HepG2 (cell line): ENCODE results near the gene TACC3. TPM values are rescaled to one million over a fixed set of nuclear protein-coding genes. Genes with fewer than 3 reads are reported as not detected.

ENCODE experiments used
- ATAC-seq: fragments of 200-7000 bp; cut with Tn5 transposase; 3 replicates; pipeline ENCODE4 v1.9.1; 2020; ENCODE audit warnings: mild to moderate bottlenecking, moderate library complexity
- BruUV-seq: library from RNA; stranded (reverse); fragments of 400-500 nt; replicated peaks from 2 replicates; lab custom pipeline; 2021; lab: Mats Ljungman, UMichigan
- CTCF ChIA-PET: fragments of 300-600 bp; formaldehyde crosslinking; extraction: SDS; loops from one replicate; lab custom pipeline; 2021; ENCODE audit warnings: low total read pairs, inconsistent platforms, low intra/inter-chr PET ratio; lab: Yijun Ruan, JAX
- POLR2A ChIA-PET: fragments of 350-600 bp; sonication (Branson Sonifier 250); formaldehyde crosslinking; loops from one replicate; lab custom pipeline; 2020; ENCODE audit warnings: antibody characterized with exemption, inconsistent platforms; lab: Yijun Ruan, JAX
- DNase-seq: peaks from one replicate; pipeline ENCODE4 v3.0.0-alpha.2; 2015; ENCODE audit warnings: low spot score
- FAIRE-seq: peaks from 3 replicates; lab custom pipeline; 2011; peaks lifted over from hg19 to GRCh38; lab: Jason Lieb, UNC
- H2AFZ ChIP-seq: one replicate; pipeline ENCODE4 v1.6.1; 2011; ENCODE audit warnings: low read length, inconsistent platforms
- H3K27ac ChIP-seq: fragments of 300-600 bp; 3 replicates; pipeline ENCODE4 v1.8.0; 2011; ENCODE audit warnings: mixed run types, mild to moderate bottlenecking, mixed read lengths, low read length, inconsistent platforms; ENCODE audit not compliant: insufficient read depth; ENCODE audit errors: extremely low read length
- H3K27me3 ChIP-seq, 2 experiments: fragments of 200-600 bp in 1 of 2; 2 replicates in 1 of 2; 3 replicates in 1 of 2; pipeline versions ENCODE4 v1.6.0 to v1.8.0; 2011; ENCODE audit warnings: low read length in 2 of 2, mild to moderate bottlenecking in 2 of 2, moderate library complexity in 2 of 2, inconsistent platforms in 1 of 2; ENCODE audit not compliant: insufficient read depth in 2 of 2, control insufficient read depth in 1 of 2
- H3K36me3 ChIP-seq, 2 experiments: fragments of 200-600 bp in 1 of 2; replicated peaks in 1 of 2; 2 replicates in 1 of 2; 3 replicates in 1 of 2; pipeline versions ENCODE4 v1.5.1 to v1.8.0; 2011; ENCODE audit warnings: low read length in 2 of 2, inconsistent platforms in 1 of 2; ENCODE audit not compliant: insufficient read depth in 2 of 2, control insufficient read depth in 1 of 2
- H3K4me1 ChIP-seq: 2 replicates; pipeline ENCODE4 v1.5.1; 2012; ENCODE audit warnings: low read length, inconsistent platforms; ENCODE audit not compliant: insufficient read depth
- H3K4me2 ChIP-seq: 2 replicates; pipeline ENCODE4 v1.6.0; 2011; ENCODE audit warnings: low read depth, low read length, inconsistent platforms
- H3K4me3 ChIP-seq, 3 experiments: fragments of 200-600 bp in 1 of 3; sonication (generic), shearing (Covaris generic) in 1 of 3; replicated peaks in 1 of 3; 2 replicates each; pipeline ENCODE4 v1.5.1; 2011 to 2016; ENCODE audit warnings: low read length in 3 of 3, inconsistent platforms in 2 of 3, low read depth in 2 of 3, mild to moderate bottlenecking in 2 of 3, control low read depth in 1 of 3, mixed read lengths in 1 of 3; ENCODE audit not compliant: insufficient read depth in 1 of 3
- H3K79me2 ChIP-seq: one replicate; pipeline ENCODE4 v1.6.1; 2011; ENCODE audit warnings: low read length, inconsistent platforms; ENCODE audit not compliant: insufficient read depth
- H3K9ac ChIP-seq: 2 replicates; pipeline ENCODE4 v1.6.0; 2011; ENCODE audit warnings: mild to moderate bottlenecking, low read depth, low read length, inconsistent platforms; ENCODE audit not compliant: insufficient read depth
- H3K9me3 ChIP-seq: 2 replicates; pipeline ENCODE4 v1.5.1; 2012; ENCODE audit warnings: mild to moderate bottlenecking, low read length
- H4K20me1 ChIP-seq: 2 replicates; pipeline ENCODE4 v1.6.0; 2011; ENCODE audit warnings: inconsistent platforms, mild to moderate bottlenecking, low read length, moderate library complexity; ENCODE audit not compliant: insufficient read depth
- AGO1 ChIP-seq: fragments of 200-400 bp; formaldehyde crosslinking; IDR thresholded peaks from 2 replicates; pipeline ENCODE4 v1.6.1; 2017; ENCODE audit warnings: mild to moderate bottlenecking, low read depth, low read length, moderate library complexity; ENCODE audit not compliant: poor library complexity, severe bottlenecking
- AGO2 ChIP-seq: fragments of 200-400 bp; formaldehyde crosslinking; optimal IDR thresholded peaks from 2 replicates; pipeline ENCODE3; 2017; ENCODE audit warnings: mild to moderate bottlenecking, low read depth, low read length, moderate library complexity
- AKAP8 ChIP-seq: sonication (generic); formaldehyde crosslinking; IDR thresholded peaks from 2 replicates; pipeline ENCODE4 v1.5.1; 2020; ENCODE audit warnings: mild to moderate bottlenecking, missing genetic modification reagents
- ARNTL ChIP-seq: sonication (generic); formaldehyde crosslinking; IDR thresholded peaks from 2 replicates; pipeline ENCODE4 v1.4.0; 2020; ENCODE audit warnings: mild to moderate bottlenecking, missing genetic modification reagents
- CHD2 ChIP-seq: IDR thresholded peaks from 2 replicates; pipeline ENCODE4 v1.6.1; 2011; ENCODE audit warnings: low read depth, low read length, improper control_type of control experiment
- KDM2A ChIP-seq: sonication (generic); formaldehyde crosslinking; IDR thresholded peaks from 2 replicates; pipeline ENCODE4 v1.4.0; 2020; ENCODE audit warnings: low read depth, missing genetic modification reagents, borderline replicate concordance
- MATR3 ChIP-seq: sonication (generic); formaldehyde crosslinking; IDR thresholded peaks from 2 replicates; pipeline ENCODE4 v1.4.0; 2020; ENCODE audit warnings: missing genetic modification reagents
- NAIF1 ChIP-seq: sonication (generic); formaldehyde crosslinking; IDR thresholded peaks from 2 replicates; pipeline ENCODE4 v1.5.0; 2020; ENCODE audit warnings: mild to moderate bottlenecking, missing genetic modification reagents, borderline replicate concordance
- PAXIP1 ChIP-seq: sonication (generic); formaldehyde crosslinking; conservative IDR thresholded peaks from 2 replicates; pipeline ENCODE4 v1.4.0; 2020; ENCODE audit warnings: mild to moderate bottlenecking, missing genetic modification reagents, moderate library complexity
- POLR2G ChIP-seq: fragments of 200-400 bp; formaldehyde crosslinking; IDR thresholded peaks from 2 replicates; pipeline ENCODE4 v1.6.1; 2018; ENCODE audit warnings: mild to moderate bottlenecking, low read depth, low read length, moderate library complexity
- RBFOX2 ChIP-seq: fragments of 200-400 bp; formaldehyde crosslinking; IDR thresholded peaks from 2 replicates; pipeline ENCODE4 v1.6.1; 2017; ENCODE audit warnings: low read depth, mild to moderate bottlenecking, low read length
- SAP130 ChIP-seq: IDR thresholded peaks from 2 replicates; pipeline ENCODE4 v1.6.1; 2016; ENCODE audit warnings: low read depth
- SIN3A ChIP-seq: IDR thresholded peaks from 2 replicates; pipeline ENCODE4 v1.6.1; 2011; ENCODE audit warnings: low read depth, mild to moderate bottlenecking, control low read depth, low read length, borderline replicate concordance
- ZKSCAN8 ChIP-seq: IDR thresholded peaks from 2 replicates; pipeline ENCODE4 v1.6.1; 2016; ENCODE audit warnings: borderline replicate concordance, missing genetic modification reagents, missing compliant biosample characterization
- ZNF543 ChIP-seq: sonication (generic); formaldehyde crosslinking; IDR thresholded peaks from 2 replicates; pipeline ENCODE4 v1.4.0; 2020; ENCODE audit warnings: mild to moderate bottlenecking, missing genetic modification reagents
- ZNF773 ChIP-seq: sonication (generic); formaldehyde crosslinking; IDR thresholded peaks from 2 replicates; pipeline ENCODE4 v1.4.0; 2020; ENCODE audit warnings: missing genetic modification reagents, borderline replicate concordance
- ZNF775 ChIP-seq: sonication (generic); formaldehyde crosslinking; IDR thresholded peaks from 2 replicates; pipeline ENCODE4 v1.4.0; 2020; ENCODE audit warnings: missing genetic modification reagents, mild to moderate bottlenecking, moderate library complexity, borderline replicate concordance
- WGBS: methylation state at CpG from one replicate; pipeline ENCODE4 v1.1.6; 2017; ENCODE audit warnings: low lambda C conversion rate; 5-methylcytosine and 5-hydroxymethylcytosine counted together
- in situ Hi-C: cut with HindIII; loops from 2 replicates; pipeline ENCODE4 v1.10.0; 2017; ENCODE audit warnings: low pct_unique_long_range_greater_than_20kb; ENCODE audit not compliant: extremely low pct_ligation_motif_present
- intact Hi-C: fragments of 100-400 bp; cut with micrococcal nuclease; formaldehyde crosslinking; loops from one replicate; pipeline ENCODE4 v1.10.0; 2022; ENCODE audit not compliant: unreplicated experiment
- polyA plus RNA-seq, 8 experiments: library from polyadenylated mRNA; depleted of rRNA in 3 of 8; stranded (reverse) in 7 of 8; unstranded in 1 of 8; fragments of >200 nt; fragmentation: Illumina TruSeq in 4 of 8; extraction: Trizol in 4 of 8; gene quantifications; 2 replicates each; pipeline versions ENCODE4 v1.2.1 to v1.2.3, GENCODE V29; 2011 to 2016; ENCODE audit warnings: low read depth in 4 of 8, missing spikeins in 1 of 8, mixed read lengths in 1 of 8; ENCODE audit not compliant: insufficient read depth in 1 of 8
- total RNA-seq, 5 experiments: library from RNA; depleted of rRNA; stranded (reverse); fragments of >200 nt; fragmentation: Illumina TruSeq; extraction: Trizol; gene quantifications; 2 replicates each; pipeline ENCODE4 v1.2.3, GENCODE V29; 2016; ENCODE audit warnings: low read depth in 1 of 5

TACC3 gene
- total and polyA plus RNA-seq, 2 of the 13 experiments (the other 11 are each of a cell fraction or from before 2014, with no cell fraction given), result 20.3 to 21.2 TPM

GRCh38 chr4:1771555-1772305, 50.4 kb downstream of the TACC3 start:
- Histone ChIP-seq H3K4me3 (peak overlapping the region in 1 of 3 experiments; percentile 44; a peak in 2 of 6 replicates), H3K27ac (peak overlapping the region; percentile 83), H2AFZ (no peak overlapping the region), H3K9me3 (no peaks in the 10 kb centered on the region), H4K20me1 (no peaks in the 10 kb centered on the region), H3K9ac (peak overlapping the region; percentile 25; the same call in 1 of the 2 replicates), H3K36me3 (no peaks in the 10 kb centered on the region), H3K4me1 (peaks cover 88% of the 10 kb centered on the region), H3K4me2 (peak overlapping the region; percentile 63), H3K27me3 (no peaks in the 10 kb centered on the region), H3K79me2 (peaks cover 7% of the 10 kb centered on the region)
- intact Hi-C loops, result no loop called here
- FAIRE-seq, result no peak
- ChIA-PET POLR2A (interaction anchor here (1.4 to 34.3 kb wide), 5 partner anchors 12 to 36 kb away, joined by 4 to 1258 read pairs (median 7); partner anchors contain the start of gene FGFR3), CTCF (no interaction called here)
- no CpG with 5 or more reads among the region's 28 CpGs for WGBS
- BruUV-seq, result no TSS peak
- DNase-seq, result no peak
- no peak for ATAC-seq
- in situ Hi-C loops, result no loop called here
- no peak for TF ChIP-seq MATR3 (CRISPR knock-in tag)
- 0 out of 2 replicates have a peak, but pooled peaks have one; percentile 20 for TF ChIP-seq ZNF543 (CRISPR knock-in tag)
- peak; percentile 84 for TF ChIP-seq AGO2
- TF ChIP-seq AGO1, result peak; percentile 63
- peak; percentile 1; the same call in 1 of the 2 replicates for TF ChIP-seq SAP130 (CRISPR knock-in tag)
- TF ChIP-seq NAIF1 (CRISPR knock-in tag), result no peak
- no peak for TF ChIP-seq CHD2
- TF ChIP-seq AKAP8 (CRISPR knock-in tag), result 0 out of 2 replicates have a peak, but pooled peaks have one; percentile 1
- 0 out of 2 replicates have a peak, but pooled peaks have one; percentile 26 for TF ChIP-seq KDM2A (CRISPR knock-in tag)
- TF ChIP-seq ZNF773 (CRISPR knock-in tag), result no peak
- no peak for TF ChIP-seq ZKSCAN8 (CRISPR knock-in tag)
- peak; percentile 41; the same call in 1 of the 2 replicates for TF ChIP-seq ARNTL (CRISPR knock-in tag)
- TF ChIP-seq POLR2G, result 0 out of 2 replicates have a peak, but pooled peaks have one; percentile 13
- no peak for TF ChIP-seq ZNF775 (CRISPR knock-in tag)
- peak; percentile 50; the same call in 1 of the 2 replicates for TF ChIP-seq PAXIP1 (CRISPR knock-in tag)
- TF ChIP-seq SIN3A, result peak; percentile 29; the same call in 1 of the 2 replicates
- TF ChIP-seq RBFOX2, result peak; percentile 69
